NCI-H226 (cell line): Measurements from ENCODE around the gene SKOR1.

Experiments used
- DNase-seq: peaks from one replicate; pipeline ENCODE4 v3.0.0-alpha.2; 2015

Gene SKOR1

DNA sequence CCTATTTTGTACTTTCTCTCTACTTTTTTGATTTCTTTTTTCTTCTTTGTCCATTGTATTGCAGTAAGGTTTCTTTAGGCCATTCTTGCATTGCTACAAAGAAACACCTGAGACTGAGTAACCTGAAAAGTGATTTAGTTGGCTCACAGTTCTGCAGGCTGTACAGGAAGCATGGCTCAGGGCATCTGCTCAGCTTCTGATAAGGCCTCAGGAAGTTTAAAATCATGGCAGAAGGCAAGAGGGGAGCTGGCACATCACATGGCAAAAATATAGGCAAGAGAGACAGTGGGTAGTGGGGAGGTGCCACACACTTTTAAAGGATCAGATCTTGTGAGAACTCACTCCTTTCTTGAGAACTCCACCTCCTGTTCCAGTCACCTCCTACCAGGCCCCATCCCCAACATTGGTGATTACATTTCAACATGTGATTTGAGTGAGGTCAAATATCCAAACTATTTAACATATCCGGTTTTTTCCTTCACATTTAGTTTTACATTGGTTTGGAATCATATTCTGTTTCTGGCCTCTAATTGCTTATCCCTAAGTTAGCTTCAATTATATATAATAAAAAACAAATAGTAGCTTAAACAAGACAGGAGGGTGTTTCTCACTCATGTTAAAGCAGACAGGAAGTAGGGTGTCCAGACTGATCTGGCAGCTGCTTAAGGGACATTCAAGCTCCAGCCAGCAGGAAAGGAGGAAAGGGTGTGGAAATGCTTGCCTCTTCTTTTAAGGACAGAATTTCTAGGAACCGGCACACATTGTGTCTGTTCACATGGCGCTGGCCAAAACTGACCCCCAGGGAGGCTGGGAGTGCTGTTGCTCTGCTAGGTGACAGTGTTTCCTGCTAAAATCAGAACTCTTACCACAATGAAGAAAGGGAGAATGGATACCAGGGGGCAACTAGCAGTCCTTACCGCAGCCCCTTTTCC, 28.8 kb upstream of the SKOR1 start:
- no peak for DNase-seq

- DNase-seq, result peak; percentile 48
Measured at GRCh38 chr15:67799801-67800205, 25.5 kb upstream of the SKOR1 start.

- DNase-seq, result no peak
Measured at GRCh38 chr15:67801142-67801541, 24.2 kb upstream of the SKOR1 start.

- DNase-seq, result no peak
Measured at GRCh38 chr15:67801926-67802914, 23.1 kb upstream of the SKOR1 start.

- DNase-seq, result no peak
Measured at GRCh38 chr15:67803299-67803698, 22.0 kb upstream of the SKOR1 start.

DNA sequence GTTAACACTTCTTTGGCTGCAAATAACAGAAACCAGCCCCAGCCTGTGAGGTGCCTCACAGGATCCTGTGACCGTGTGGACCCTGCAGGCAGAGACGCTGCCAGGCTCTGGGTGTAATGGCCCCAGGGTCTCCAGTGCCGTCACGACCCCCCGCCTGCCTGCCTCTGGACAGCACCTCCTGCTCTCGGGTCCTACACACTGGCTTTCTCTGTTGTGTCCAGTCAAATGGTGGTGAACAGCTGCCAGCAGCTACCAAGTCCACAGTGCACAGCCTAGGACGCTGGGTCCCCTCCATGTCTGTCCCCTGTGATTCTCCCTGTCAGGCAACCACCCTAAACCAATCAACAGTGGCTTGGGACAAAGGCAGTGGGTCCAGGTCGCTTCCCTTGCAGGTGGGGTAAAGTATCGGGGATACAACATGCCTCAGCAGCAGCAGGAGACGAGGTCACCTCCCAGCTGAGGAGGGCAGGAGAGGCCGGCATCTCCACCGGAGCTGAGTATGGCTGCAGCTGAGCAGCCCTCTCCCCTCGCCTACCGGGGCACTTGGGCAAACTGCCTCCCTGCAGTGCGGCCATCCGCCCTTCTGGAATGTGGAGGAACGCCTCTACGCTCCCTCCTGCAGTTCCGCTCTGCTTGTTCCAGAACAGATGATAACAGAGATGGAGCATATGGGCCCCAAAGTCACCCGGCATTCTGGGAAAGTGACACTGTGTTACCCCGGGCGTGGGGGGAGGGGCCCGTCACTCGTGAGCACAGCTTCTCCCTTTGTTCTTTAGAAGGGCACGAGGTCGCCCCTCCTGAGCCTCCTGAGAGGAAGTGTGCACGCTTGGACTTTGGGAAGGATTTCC, 21.1 kb upstream of the SKOR1 start:
- DNase-seq, result no peak

GRCh38 chr15:67805008-67805665, 20.2 kb upstream of the SKOR1 start:
- DNase-seq, result no peak

DNA sequence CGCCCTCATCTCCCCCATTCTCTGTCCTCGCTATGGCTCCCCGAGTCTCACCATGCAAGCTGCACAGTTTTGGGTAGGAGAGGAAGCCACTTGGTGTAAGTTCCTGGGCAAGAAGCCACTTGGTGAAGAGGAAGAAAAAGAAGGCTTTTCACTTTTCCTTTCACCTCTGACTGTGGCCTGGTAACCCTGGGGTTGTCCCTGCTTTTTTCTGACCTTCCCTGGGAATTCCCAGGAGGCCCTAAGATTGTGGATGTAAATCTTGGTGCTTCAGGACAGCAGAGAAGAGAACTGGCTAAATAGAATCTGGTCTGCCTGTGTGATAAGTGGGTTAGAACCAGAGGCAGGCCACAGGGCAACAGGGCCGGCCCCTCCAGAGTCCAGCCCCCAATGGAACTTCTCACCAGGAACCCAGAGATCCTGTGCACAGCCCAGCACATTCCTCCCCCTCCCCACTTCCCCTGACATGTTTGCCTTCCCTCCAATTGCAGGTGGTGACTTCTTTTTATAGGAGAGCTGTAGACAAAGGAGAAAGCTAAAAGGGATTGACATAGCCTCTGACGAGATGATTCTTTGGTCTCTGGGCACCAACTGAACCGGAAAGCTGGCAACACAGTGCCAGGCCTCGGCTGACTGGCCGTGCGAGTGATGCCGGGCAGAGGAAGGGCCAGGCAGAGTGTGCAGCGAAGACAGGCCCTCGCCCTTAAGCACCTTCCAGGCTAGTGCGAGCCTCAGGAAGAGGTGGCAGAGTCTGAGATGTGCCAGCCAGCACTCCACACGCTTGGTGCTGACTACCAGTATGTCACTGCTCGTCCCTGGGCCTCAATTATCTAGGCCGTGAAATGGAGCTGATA, 19.4 kb upstream of the SKOR1 start:
- no peak for DNase-seq

- DNase-seq, result no peak
Measured at GRCh38 chr15:67806536-67806935, 18.8 kb upstream of the SKOR1 start.

GRCh38 chr15:67807141-67807540, 18.2 kb upstream of the SKOR1 start:
- no peak for DNase-seq

DNA sequence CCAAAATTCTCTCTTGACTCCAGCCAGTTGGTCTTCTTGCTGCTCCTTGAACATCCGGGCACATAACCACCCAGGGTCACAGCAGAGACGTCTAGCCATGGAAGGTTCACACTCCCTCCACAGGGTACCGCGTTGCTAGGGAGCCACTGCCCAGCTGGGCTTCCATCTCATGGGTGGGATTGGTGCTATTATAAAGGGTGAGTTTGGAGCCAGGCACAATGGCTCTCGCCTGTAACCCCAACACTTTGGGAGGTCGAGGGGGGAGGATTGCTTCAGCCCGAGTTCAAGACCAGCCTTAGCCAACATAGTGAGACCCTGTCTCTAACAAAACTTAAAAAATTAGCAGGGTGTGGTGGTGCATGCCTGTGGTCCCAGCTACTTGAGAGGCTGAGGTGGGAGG, 17.5 kb upstream of the SKOR1 start:
- no peak for DNase-seq

- no peak for DNase-seq
Measured at GRCh38 chr15:67808821-67809220, 16.5 kb upstream of the SKOR1 start.

GRCh38 chr15:67809441-67809840, 15.9 kb upstream of the SKOR1 start:
- DNase-seq, result no peak

DNA sequence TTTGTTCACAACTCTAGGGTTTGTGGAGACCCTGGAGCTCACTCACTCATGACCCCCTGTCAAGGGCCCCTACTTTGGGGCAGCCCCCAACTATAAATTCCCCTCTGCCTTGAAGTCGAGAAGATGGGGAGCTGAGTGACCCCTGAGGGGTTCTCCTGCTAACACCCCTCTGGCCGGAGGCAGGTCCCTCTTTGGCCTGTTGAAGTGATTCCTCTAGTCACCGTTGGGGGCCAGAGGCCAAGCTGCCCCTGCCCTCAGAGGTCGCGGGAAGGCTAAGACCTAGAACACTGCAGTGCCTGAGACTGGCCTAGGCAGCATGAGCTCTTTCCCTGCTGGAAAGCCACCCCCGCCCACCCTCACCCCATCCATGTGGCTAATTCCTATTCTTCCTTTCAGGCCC, 15.4 kb upstream of the SKOR1 start:
- DNase-seq, result no peak

DNA sequence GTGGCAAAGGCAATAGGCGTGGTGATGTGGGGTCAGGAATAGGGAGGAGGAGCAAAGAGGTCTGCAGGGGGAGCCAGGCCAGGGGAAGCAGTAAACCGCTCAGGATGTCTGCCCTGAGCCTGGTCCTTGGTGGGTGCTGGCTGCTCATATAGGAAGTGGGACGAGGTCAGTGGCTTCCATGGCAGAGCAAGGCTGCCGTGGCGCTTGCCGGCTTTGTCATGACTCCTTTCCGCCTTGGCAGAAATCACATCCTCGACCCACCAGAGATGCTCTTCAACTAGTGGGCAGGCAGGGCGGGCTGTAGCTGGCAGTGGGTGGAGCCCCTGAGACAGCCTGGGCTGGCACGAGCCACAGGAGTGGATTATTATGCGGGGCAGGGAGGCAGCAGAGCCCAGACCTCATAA, 13.1 kb upstream of the SKOR1 start:
- no peak for DNase-seq

- DNase-seq, result no peak
Measured at GRCh38 chr15:67813104-67813634, 12.1 kb upstream of the SKOR1 start.

DNA sequence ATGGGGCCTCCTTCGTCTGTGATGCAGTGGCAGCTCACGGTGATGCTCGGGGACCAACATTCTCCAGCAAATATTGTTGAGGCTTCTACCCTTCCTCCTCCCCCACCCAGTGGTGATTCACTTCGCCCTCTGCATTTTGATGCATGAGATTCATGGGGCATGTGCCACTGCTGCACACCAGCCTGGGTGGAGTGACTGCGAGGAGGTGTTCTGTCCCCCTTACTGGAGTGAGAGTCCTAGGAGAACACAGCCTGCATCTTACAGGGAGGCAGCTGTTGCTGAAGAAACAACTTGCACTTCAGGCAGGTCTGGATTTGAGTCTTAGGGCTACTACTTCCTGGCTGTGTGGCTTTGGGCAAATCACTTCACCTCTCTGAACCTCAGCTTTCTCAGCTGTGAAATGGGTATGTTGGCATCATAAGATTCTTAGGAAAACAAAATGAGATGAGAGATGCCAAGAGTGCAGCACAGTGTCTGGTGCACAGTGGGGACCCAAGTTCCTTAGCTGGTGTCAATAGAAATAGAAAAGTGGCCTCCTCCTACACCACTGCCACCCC, 10.2 kb upstream of the SKOR1 start:
- DNase-seq, result no peak

DNA sequence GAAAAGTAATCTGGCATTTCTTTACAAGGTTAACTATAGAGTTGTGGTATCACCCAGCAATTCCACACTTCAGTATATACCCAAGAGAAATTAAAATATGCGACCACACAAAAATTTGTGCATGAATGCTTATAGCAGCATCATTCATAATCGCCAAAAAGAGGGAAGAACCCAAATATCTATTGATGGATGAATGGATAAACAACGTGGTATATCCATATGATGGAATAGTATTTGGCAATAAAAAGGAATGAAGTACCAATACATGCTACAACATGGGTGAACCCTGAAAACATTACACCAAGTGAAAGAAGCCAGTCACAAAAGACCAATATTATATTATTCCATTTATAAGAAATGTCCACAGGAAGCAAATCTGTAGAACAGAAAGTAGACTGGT, 8.6 kb upstream of the SKOR1 start:
- DNase-seq, result no peak

- no peak for DNase-seq
Measured at GRCh38 chr15:67818464-67818863, 6.8 kb upstream of the SKOR1 start.

DNA sequence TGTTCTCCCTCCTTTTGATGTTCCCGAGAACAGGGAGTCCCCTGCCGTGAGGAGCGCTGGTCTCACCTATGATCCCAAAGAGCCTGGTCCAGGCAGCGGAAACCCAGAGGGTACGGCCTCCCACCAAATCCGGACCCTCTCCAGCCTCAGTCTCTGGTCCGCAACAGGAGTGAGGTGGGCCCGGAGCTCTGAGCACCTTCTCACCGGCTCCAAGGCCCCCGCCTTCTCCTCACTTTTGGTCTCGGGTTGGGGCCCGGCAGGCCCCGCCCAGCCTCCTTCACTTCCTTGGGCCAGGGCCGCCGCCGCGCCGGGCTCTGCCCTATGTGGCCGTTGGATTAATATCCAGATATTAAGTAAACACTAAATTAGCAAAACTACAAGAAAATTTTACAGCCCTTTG, 5.7 kb upstream of the SKOR1 start:
- DNase-seq, result no peak
